ELF-1 (cell line): ENCODE results near the gene RHEBL1.
"Not testable (repeated sequence)": the region's sequence is repeated elsewhere in the genome, so short reads cannot be mapped to it uniquely, and the experiment has no call there.

ENCODE experiments used
- DNase-seq: peaks from one replicate; pipeline ENCODE4 v3.0.0-alpha.2; 2016; ENCODE audit warnings: low read depth, low spot score

RHEBL1 gene

DNA sequence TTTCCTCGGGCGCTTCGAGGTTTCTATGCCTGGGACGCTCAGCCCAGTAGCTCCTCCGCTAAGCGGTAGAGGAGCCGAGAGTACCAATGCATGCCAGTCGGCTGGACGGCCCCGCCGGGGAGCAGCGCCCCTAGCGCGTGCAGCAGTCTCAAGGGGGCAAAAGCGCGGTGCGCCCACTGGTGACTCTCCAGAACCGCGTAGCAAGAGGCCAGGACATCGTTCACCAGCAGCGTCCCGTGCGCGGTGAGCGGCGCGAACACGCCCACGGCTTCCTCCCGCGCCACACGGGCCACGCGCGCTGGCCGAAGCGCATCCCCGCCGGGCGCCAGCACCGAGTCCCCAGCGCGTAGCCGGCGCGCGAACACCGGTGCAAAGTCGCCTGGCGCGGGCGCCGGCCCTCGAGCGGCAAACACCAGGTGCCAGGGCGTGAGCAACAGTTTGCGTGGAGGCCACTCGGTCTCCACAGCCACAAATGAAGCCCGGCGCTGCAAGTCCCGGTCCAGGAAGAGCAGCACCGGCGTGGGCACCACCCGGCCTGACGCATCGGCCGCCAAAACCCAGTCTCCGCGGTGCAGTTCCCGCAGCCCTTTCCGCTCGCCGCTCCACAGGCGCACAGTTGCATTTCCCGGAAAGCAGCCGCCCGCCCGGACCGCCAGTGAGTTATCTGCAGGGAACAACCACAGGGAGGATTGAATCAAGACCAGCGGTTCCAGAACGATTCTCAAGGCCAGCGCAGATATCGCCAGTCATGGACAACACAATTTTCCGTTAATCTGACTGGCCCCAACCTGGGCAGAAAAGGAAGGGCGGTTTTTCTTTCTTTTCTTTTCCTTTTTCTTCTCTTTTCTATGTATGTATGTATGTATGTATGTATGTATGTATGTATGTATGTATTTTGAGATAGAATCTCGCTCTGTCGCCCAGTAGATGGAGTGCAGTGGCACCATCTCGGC lies 20.3 kb upstream of the RHEBL1 start:
- DNase-seq, result peak; percentile 50

GRCh38 chr12:49088932-49089330 lies 19.2 kb upstream of the RHEBL1 start:
- DNase-seq, result no peak

DNA sequence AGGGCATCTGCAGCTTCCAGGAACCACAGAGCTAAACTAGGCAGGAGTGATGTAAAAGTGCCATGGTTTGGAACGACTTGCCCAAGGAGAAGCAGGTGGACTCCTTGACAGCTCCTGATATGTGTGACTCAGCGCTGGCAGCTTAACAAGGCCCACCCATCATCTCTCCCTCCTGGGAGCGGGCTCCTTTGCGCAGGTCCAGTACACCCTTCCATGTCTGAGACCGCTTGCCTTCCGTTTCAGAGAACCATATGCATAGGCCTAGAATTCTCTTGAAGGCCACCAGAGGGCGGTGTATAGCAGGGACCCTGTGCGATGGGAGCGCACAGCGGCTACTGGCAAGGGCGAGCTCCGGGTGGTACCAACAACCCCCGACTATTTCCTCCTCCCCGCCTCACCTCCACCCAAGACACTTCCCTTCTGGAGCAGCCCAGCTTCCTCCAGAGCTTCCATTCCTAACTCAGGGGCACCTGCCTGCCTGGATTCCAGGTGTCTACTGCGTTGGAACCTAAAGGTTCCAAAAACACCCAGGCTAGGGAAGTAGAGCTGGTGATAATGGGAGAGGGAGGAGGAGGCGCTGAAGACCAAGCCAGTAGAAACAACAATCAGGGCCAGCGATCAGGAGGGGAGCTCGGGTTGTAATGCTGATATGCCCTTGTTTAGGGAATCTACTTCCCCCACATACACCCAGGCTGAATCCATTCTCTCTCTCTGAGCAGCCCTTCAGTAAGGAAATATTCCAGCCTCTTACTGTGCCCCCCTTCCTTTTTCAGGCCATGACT lies 18.6 kb upstream of the RHEBL1 start:
- peak; percentile 90 for DNase-seq

- no peak for DNase-seq
Measured at GRCh38 chr12:49086116-49086515, 16.3 kb upstream of the RHEBL1 start.

GRCh38 chr12:49084438-49084837 lies 14.7 kb upstream of the RHEBL1 start:
- no peak for DNase-seq

DNA sequence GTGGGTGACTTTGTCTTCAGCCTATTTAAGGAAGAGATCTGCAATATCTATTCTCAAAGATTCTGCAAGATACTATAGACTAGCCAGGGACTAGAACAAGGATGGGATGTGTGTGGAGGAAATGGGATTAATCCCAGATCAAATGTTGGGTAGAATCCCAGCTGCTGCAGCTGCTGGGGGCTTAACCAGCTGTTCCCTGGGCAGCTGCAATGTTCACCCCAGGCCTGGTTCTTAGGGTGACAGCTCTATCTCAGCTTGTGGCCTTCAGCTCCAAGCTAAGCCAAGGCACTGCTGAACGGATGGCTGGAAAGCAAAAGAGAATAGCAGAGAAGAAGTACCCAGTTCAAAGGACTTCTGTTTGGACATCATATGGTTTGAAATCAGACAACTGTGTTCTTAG lies 10.0 kb upstream of the RHEBL1 start:
- DNase-seq, result no peak

DNA sequence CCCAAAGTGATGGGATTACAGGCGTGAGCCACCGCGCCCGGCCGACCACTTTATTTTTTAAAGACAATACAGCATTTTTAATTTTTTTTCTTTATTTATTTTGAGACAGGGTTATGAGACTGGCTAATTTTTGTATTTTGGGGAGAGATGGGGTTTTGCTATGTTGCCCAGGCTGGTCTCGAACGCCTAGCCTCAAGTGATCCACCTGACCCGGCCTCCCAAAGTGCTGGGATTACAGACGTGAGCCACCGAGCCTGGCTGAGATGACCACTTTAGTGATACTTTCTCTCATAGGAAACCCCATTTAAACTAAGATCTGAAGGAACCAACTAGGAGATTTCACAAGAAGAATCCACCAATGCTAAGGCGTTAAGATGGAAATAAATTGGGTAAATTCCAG lies 1.2 kb upstream of the RHEBL1 start:
- no peak for DNase-seq

GRCh38 chr12:49068879-49069506 lies 786 bp downstream of the RHEBL1 start:
- peak; percentile 18 for DNase-seq

- DNase-seq, result no peak
Measured at GRCh38 chr12:49066120-49066519, 3.7 kb downstream of the RHEBL1 start.

GRCh38 chr12:49064767-49065152 lies 5.0 kb downstream of the RHEBL1 start:
- DNase-seq, result no peak

DNA sequence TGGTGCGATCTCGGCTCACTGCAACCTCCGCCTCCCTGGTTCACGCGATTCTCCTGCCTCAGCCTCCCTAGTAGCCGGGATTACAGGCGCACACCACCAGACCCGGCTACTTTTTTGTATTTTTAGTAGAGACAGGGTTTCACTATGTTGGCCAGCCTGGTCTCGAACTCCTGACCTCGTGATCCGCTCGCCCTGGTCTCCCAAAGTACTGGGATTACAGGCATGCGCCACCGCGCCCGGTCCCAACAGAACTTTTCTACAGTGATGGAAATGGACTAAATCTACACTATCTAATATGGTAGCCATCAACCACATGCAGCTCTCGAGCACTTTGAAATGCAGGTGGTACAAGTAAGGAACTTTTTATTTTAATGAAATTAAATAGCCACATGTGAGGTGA lies 7.9 kb downstream of the RHEBL1 start:
- not testable (repeated sequence) for DNase-seq

- no peak for DNase-seq
Measured at GRCh38 chr12:49061157-49061650, 8.6 kb downstream of the RHEBL1 start.

DNA sequence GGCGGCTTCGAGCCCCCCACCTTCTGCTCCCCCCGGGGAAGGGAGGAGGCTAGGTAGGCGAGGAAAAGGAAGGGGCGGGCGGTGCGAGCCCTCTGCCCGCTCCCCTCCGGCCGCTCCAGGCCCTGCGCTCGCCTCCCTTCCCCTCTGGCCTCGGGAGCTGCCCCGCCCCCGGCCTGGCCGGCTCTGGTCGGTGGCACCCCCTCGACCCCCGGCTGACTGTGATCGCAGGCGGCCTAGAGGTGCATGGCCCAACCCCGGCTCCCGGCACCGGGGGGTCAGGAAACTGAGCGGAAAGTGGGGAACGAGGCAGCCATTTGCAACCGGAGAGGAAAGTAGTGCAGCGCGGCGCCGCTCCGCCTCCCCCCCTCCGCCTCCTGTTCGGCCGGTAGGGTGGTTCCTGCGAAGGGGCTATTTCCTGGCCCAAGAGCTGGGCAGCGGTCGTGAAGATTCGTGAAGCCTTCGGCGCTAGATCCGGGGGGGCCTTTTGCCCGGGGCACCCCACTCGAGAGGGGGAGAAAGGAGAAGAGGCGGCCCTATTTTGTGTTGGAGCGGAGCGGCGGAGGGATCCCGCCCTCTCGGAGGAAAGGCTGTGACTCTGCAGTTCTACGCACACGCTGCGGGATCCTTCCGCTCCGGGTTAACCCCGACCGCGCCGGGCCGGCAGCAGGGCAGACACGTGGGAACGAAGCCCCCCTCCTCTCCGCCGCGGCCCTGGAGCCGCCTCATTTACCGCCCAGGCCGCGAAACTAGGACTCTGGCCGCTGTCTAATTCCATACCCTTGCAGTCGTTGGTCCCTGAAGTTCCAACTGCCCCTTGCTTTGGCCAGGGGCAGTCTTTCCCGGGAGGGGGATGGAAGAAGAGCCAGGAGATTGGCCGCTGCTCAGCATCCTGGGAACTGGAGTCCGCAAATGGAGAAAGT lies 9.3 kb downstream of the RHEBL1 start, which contains the start of gene KMT2D:
Gene KMT2D (minus strand): TSS at position 558 of the 920 bp plus-strand sequence. CDS start 5,470 bp downstream, outside the sequence.
- DNase-seq, result peak; percentile 95

- peak; percentile 57 for DNase-seq
Measured at GRCh38 chr12:49059299-49060171, 10.2 kb downstream of the RHEBL1 start.

DNA sequence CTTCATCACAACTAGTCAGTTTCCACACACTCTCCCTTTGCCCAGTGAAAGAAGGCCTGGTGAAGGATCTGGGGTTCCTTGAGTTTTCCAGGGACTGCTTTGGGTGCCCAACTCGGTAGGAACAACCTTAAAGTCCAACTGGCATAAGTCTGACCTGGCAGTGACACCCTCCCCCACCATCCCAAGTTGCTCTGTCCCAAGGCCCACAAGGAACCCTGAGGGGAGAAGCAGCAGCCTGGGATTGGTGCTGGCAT lies 10.8 kb downstream of the RHEBL1 start:
- DNase-seq, result peak; percentile 18

DNA sequence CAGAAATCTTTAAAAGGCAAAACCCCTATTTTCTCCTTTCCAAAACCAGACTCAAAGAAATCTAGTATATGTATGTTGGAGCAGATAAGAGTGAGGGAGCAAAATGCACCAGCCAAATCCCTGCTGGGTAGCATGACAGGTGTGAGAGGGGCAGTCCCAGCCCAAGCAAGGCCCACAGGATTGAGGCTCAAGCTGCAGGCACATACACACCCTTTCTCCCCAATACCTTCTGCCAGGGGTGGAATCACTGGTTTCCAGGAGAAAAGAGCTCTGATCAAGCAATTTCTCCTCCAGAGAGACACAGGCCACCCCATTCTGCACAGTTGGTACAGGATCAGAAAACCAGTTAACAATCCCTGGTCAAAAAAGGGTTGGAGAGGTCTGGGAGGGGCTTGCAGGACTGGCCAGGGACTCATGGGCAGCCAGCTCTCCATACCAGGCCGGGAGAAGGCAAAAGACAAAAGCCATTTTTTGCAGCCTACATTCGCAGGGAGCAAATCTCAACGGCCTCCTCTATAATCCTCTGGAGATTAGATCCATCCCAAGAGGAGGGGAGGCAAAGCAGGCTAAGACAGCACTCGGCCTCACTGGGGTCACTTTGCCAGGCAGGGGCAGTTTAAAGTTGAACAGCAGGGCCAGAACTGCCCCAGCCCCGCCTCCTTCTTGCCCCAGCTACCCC lies 11.3 kb downstream of the RHEBL1 start:
- DNase-seq, result peak; percentile 5

DNA sequence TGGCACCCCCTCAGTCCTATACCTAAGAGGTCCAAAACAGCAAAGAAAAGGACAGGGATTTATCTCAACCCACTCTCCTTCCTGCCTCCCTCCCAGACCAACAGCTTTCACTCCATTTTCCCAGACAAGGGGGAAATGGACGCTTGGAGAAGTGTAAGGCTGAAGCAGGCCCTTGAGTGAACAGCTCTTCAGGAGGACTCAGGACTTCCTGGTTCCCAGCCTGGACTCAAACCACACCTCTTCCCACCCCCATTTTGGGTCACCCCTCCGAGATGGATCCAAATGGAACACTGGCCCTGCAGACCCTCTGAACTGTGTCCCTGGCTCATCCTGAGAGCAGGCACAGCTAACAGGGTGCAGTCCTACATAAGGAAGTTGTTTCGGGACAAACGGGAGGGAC lies 11.9 kb downstream of the RHEBL1 start:
- DNase-seq, result no peak

DNA sequence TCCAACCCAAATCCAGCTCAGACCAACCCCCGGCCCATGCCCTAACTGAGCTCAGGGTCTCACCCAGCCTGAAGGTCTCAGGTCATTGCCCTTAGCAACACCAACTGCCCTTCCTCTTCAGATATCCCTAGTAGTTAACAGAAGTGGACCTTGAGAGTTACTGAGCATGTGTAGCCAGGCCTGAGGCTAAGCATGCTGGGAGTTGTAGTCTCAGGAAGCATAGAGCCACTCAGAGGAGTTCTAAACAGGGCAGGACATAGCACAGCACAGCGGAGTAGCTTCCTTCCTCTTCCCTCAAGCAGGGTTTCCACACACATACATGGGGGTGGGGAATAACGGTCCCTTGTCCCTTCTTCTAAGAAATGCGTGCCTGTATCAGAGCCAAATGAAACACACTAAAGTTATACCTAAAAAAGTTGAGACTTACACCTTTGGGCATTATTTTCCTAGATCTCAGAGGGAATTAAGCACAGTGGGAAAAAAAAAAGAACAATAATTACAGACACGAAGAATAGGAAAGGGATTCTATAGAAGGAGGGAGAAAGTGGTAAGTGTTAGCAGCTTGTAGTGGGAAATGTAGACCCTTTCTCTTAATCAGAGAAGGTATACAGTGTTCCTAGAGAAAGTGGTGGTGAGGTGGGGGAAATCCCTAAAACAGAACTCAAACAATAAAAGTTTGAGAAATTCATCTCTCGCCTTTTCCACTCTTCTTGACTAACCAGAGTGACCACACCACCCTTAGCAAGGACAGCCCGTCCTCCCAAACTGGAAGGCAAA lies 13.6 kb downstream of the RHEBL1 start:
- peak; percentile 65 for DNase-seq

DNA sequence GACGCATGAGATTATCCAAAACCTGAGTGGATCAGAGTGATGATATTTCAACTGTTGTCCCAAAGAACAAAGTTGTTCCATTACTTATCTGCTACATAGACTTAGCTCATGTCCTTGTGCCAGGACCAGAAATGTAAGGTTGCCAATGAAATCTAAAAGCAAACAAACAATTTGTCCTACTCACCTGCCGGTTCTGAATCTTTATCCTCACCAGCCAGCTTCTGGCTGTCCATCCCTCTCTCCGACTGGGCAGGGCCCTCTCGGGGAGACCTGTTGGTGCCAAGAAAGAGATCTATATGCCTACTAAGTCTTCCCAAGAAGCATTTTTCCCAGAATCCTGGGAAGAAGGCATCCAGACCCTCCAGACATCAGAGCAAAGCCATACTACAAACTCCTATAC lies 14.7 kb downstream of the RHEBL1 start:
- no peak for DNase-seq
